Esophagus muscularis mucosa (tissue), 4 donors: ENCODE results near the gene SAMD4B. TPM values are rescaled to one million over a fixed set of nuclear protein-coding genes. Genes with fewer than 3 reads are reported as not detected.

Source experiments
- DNase-seq: peaks from one replicate; pipeline ENCODE4 v3.0.0-alpha.2; 2017; ENCODE audit errors: extremely low spot score
- H3K27ac ChIP-seq, 4 donors: fragments of 200-600 bp; sonication (generic); replicated peaks in 1 of 4; 1 replicate in 3 of 4; 2 replicates in 1 of 4; pipeline ENCODE4 v1.5.1; 2016 to 2019; ENCODE audit warnings: mild to moderate bottlenecking in 1 of 4
- H3K27me3 ChIP-seq, 4 donors: fragments of 200-600 bp; sonication (generic); one replicate each; pipeline versions ENCODE4 v1.5.1 to v1.6.0; 2016 to 2019
- H3K36me3 ChIP-seq, 4 donors: fragments of 200-600 bp; sonication (generic); one replicate each; pipeline ENCODE4 v1.5.1; 2016 to 2019
- H3K4me1 ChIP-seq, 4 donors: fragments of 200-600 bp; sonication (generic); one replicate each; pipeline ENCODE4 v1.5.1; 2016 to 2019
- H3K4me3 ChIP-seq, 4 donors: fragments of 200-600 bp; sonication (generic); 1 replicate in 2 of 4; 2 replicates in 2 of 4; pipeline ENCODE4 v1.5.1; 2016 to 2019; ENCODE audit warnings: mild to moderate bottlenecking in 4 of 4, moderate library complexity in 1 of 4
- H3K9me3 ChIP-seq, 4 donors: fragments of 200-600 bp; sonication (generic); 1 replicate in 3 of 4; 2 replicates in 1 of 4; pipeline ENCODE4 v1.5.1; 2016 to 2019
- CTCF ChIP-seq, 3 experiments: fragments of 200-600 bp in 2 of 3; fragments of 450-650 bp in 1 of 3; sonication (generic) in 2 of 3; IDR thresholded peaks; one replicate each; pipeline ENCODE4 v1.5.1; 2017 to 2019; ENCODE audit warnings: antibody characterized with exemption in 3 of 3, mild to moderate bottlenecking in 2 of 3, moderate library complexity in 1 of 3
- EP300 ChIP-seq: sonication (generic); formaldehyde crosslinking; IDR thresholded peaks from one replicate; pipeline ENCODE4 v1.6.1; 2017; ENCODE audit warnings: antibody characterized with exemption
- POLR2A ChIP-seq: fragments of 450-650 bp; IDR thresholded peaks from one replicate; pipeline ENCODE4 v1.6.1; 2017; ENCODE audit warnings: antibody characterized with exemption, moderate library complexity, mild to moderate bottlenecking, low read depth
- POLR2AphosphoS5 ChIP-seq, 2 donors: sonication (generic); formaldehyde crosslinking; IDR thresholded peaks; one replicate each; pipeline ENCODE4 v1.6.1; 2017; ENCODE audit warnings: antibody characterized with exemption in 2 of 2
- WGBS: methylation state at CpG from one replicate; pipeline ENCODE4 v1.1.5; 2018; 5-methylcytosine and 5-hydroxymethylcytosine counted together
- intact Hi-C: fragments of 100-400 bp; cut with DNase I; formaldehyde crosslinking; loops from one replicate; pipeline ENCODE4 v1.15.1; 2023
- total RNA-seq, 4 donors: library from RNA; depleted of rRNA; stranded (reverse); fragments of >200 nt; gene quantifications; one replicate each; pipeline versions ENCODE4 v1.1.0 to v1.2.1, GENCODE V29; 2016

SAMD4B gene
- total RNA-seq, 4 donors from 2014 or later, result 59.8 to 138 (median 104) TPM

- peak; percentile 98 for DNase-seq
- intact Hi-C loops, result loop anchor here (1.0 to 2.0 kb wide), 2 partner anchors 13 to 33 kb away; partner anchors contain the start of gene SUPT5H
- H3K4me3 ChIP-seq, result peak overlapping the region; percentile 63 to 93 (median 80)
- no peaks in the 10 kb centered on the region for H3K27me3 ChIP-seq
- peaks cover 13 to 36% (median 34%) of the 10 kb centered on the region in 4 donors for H3K36me3 ChIP-seq
- 0% methylated on average over 7 of the region's 7 CpGs for WGBS
- peak overlapping the region; percentile 99 to 100 (median 100) for H3K27ac ChIP-seq
- no peaks in the 10 kb centered on the region for H3K9me3 ChIP-seq
- H3K4me1 ChIP-seq, result peaks cover 32 to 57% (median 53%) of the 10 kb centered on the region in 4 donors
- TF ChIP-seq CTCF (IDR thresholded peaks at IDR 0.05), result peak; percentile 90 to 99 (median 95)
- TF ChIP-seq POLR2AphosphoS5 (IDR thresholded peaks at IDR 0.05), result no peak
Measured at GRCh38 chr19:39411832-39412099, 69.5 kb downstream of the SAMD4B start.

DNA sequence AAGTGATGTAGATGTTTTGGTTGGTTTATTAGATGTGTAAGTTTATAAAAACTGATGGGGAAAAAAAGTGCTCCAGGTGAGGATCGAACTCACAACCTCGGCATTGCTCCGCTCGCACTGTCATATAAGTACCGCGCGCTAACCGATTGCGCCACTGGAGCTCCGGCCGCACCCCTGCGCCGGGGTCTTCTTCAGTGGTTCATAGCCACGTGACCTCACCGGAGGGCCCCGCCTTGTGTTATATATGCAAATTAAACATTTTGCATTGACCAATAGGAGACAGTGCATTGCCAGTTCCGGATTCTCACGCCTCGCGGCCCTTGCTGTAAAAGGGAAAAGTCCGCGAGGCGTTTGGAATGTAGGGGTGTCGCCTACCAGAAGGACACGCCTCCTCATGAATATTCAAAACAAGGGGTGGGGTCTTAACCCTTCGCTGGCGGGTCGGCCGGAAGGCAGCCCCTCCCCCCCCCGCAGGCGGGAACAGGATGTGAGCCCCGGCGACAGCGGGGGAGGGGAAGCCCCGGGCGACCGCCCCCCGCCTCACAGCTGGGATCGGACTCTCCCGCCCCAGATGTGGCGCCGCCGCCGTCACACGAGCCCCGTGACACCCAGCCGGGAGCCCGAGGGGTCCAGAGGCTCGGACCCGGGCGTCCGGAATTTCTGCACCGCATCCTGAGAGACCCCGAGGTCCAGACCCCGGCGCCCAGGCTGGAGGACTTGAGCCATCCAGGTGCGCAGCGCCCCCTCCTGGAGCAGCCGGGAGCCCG is 70.1 kb downstream of the SAMD4B start, which contains the start of gene PLEKHG2:
Gene PLEKHG2, plus strand, starts transcription at position 570 of the 767 bp plus-strand sequence. CDS start 1,418 bp downstream, outside the sequence.
- no peak for TF ChIP-seq EP300
- peak; percentile 88 to 93 (median 91) for TF ChIP-seq CTCF (IDR thresholded peaks at IDR 0.05)
- TF ChIP-seq POLR2AphosphoS5 (IDR thresholded peaks at IDR 0.05), result peak in 1 of 2 donors; percentile 95
- peak; percentile 97 for TF ChIP-seq POLR2A
- intact Hi-C loops, result loop anchor here (1.0 to 2.0 kb wide), 2 partner anchors 14 to 33 kb away; partner anchors contain the start of gene SUPT5H
- 0% methylated on average over 16 of the region's 60 CpGs for WGBS

GRCh38 chr19:39412867-39413271 is 70.6 kb downstream of the SAMD4B start:
- 0% methylated on average over 4 of the region's 24 CpGs for WGBS
- no peak for DNase-seq

More for the DNA sequence above, 70.1 kb downstream of the SAMD4B start, which contains the start of gene PLEKHG2:
- Histone ChIP-seq H3K36me3 (peaks cover 15 to 40% (median 35%) of the 10 kb centered on the region in 4 donors), H3K9me3 (no peaks in the 10 kb centered on the region), H3K27ac (peak within 1 kb of the TSS; percentile 99 to 100 (median 100)), H3K4me3 (peak within 1 kb of the TSS; percentile 63 to 93 (median 80)), H3K4me1 (peaks cover 33 to 62% (median 56%) of the 10 kb centered on the region in 4 donors), H3K27me3 (no peaks in the 10 kb centered on the region)
- peak; percentile 100 for DNase-seq

DNA sequence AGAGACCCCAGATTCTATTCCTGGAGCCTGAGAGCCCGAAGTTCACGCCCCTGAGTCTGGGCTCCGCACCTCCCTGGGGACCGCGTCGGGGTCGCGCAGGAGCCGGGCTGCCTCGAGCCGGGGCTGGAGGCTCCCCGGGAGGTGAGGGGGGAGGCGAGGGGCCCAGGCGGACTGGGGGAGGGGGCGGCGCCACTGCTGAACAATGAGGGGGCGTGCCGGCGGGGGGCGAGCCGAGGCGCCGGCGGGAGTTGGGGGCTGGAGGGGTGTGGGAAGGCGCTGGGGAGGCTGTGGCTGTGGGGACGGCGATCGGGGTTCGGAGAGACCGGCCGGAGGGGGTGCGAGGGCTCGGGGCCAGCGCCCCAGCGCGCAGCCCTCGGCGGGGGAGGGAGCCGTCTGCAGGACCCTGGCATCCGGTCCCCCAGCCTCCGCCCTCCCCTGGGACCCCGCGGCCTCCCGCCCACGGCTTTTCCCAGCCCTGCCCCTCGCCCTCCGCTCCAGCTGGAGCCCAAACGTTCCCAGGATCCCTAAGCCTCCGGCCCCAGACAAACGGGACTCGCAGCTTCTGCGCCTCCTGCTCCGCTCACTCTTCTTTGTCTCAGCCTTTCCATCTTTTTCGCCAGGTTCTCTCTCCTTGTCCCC is 71.2 kb downstream of the SAMD4B start:
- 3% methylated on average over 32 of the region's 54 CpGs for WGBS
- intact Hi-C loops, result loop anchor here (2.0 kb wide), 1 partner anchor 31 kb away; the partner anchor contains the start of gene SUPT5H

More at GRCh38 chr19:39412867-39413271, 70.6 kb downstream of the SAMD4B start:
- no peak for TF ChIP-seq POLR2A
- peak in 1 of 3 experiments; percentile 28 for TF ChIP-seq CTCF (IDR thresholded peaks at IDR 0.05)
- H3K4me1 ChIP-seq, result peaks cover 33 to 65% (median 57%) of the 10 kb centered on the region in 4 donors
- no peaks in the 10 kb centered on the region for H3K27me3 ChIP-seq
- H3K27ac ChIP-seq, result peak overlapping the region; percentile 91 to 100 (median 99)
- H3K4me3 ChIP-seq, result peak overlapping the region; percentile 63 to 93 (median 80)
- intact Hi-C loops, result loop anchor here (1.0 to 2.0 kb wide), 2 partner anchors 15 to 32 kb away; partner anchors contain the start of gene SUPT5H
- H3K9me3 ChIP-seq, result no peaks in the 10 kb centered on the region
- peaks cover 17 to 40% (median 35%) of the 10 kb centered on the region in 4 donors for H3K36me3 ChIP-seq

More for the DNA sequence above, 71.2 kb downstream of the SAMD4B start:
- H3K27me3 ChIP-seq, result no peaks in the 10 kb centered on the region
- peaks cover 33 to 65% (median 57%) of the 10 kb centered on the region in 4 donors for H3K4me1 ChIP-seq
- TF ChIP-seq POLR2A (no peak), EP300 (no peak), POLR2AphosphoS5 (IDR thresholded peaks at IDR 0.05) (peak in 1 of 2 donors; percentile 13)
- H3K36me3 ChIP-seq, result peaks cover 12 to 40% (median 35%) of the 10 kb centered on the region in 4 donors
- H3K9me3 ChIP-seq, result no peaks in the 10 kb centered on the region
- H3K27ac ChIP-seq, result peak overlapping the region; percentile 91 to 100 (median 99)
- no peak for DNase-seq
- peak overlapping the region; percentile 63 to 93 (median 80) for H3K4me3 ChIP-seq
